Neutrophil (primary cell): ENCODE measurements around the gene CBX5.
"Not testable (repeated sequence)": the region's sequence is repeated elsewhere in the genome, so short reads cannot be mapped to it uniquely, and the experiment has no call there.

ENCODE experiments used
- H3K27ac ChIP-seq: fragments of 200-600 bp; sonication (generic); 2 replicates; pipeline ENCODE4 v1.5.1; 2016; ENCODE audit warnings: mild to moderate bottlenecking, moderate library complexity
- H3K27me3 ChIP-seq: fragments of 200-600 bp; sonication (generic); 2 replicates; pipeline ENCODE4 v1.6.0; 2016; ENCODE audit warnings: mild to moderate bottlenecking
- H3K36me3 ChIP-seq: fragments of 200-600 bp; sonication (generic); 2 replicates; pipeline ENCODE4 v1.5.1; 2017
- H3K4me1 ChIP-seq, 2 experiments: fragments of 200-600 bp in 1 of 2; sonication (generic) in 1 of 2; 1 replicate in 1 of 2; 2 replicates in 1 of 2; pipeline versions ENCODE4 v1.5.1 to v1.6.1; 2013 to 2016; ENCODE audit warnings: low read depth in 1 of 2, low read length in 1 of 2, mild to moderate bottlenecking in 1 of 2, moderate library complexity in 1 of 2; ENCODE audit not compliant: control insufficient read depth in 1 of 2, insufficient read depth in 1 of 2
- H3K4me3 ChIP-seq, 2 experiments: fragments of 200-600 bp in 1 of 2; sonication (generic) in 1 of 2; 1 replicate in 1 of 2; 2 replicates in 1 of 2; pipeline ENCODE4 v1.5.1; 2013 to 2016; ENCODE audit warnings: low read depth in 1 of 2, low read length in 1 of 2, mild to moderate bottlenecking in 1 of 2, moderate library complexity in 1 of 2
- H3K9me3 ChIP-seq: fragments of 200-600 bp; sonication (generic); 2 replicates; pipeline ENCODE4 v1.5.1; 2016
- CTCF ChIP-seq: fragments of 200-600 bp; sonication (generic); IDR thresholded peaks from 2 replicates; pipeline ENCODE4 v1.5.1; 2016; ENCODE audit warnings: antibody characterized with exemption

The CBX5 gene

DNA sequence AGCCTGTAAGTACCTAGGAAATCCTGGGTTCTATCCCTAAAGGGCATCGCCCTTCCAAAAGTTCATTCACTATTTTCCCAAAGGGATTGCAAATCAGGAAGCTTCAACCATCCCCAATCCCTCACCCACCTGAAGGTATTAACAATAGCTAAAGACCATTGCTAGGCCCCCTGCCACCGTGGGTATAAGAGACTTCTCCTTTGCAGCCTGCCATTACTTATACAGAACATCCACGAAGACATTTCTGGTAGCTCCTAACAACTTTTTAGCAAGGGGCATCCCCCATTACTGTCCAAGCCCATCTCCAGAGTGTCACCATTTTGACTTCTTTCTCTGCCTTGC, 90.8 kb downstream of the CBX5 start:
- Histone ChIP-seq H3K27me3 (peaks cover 13% of the 10 kb centered on the region), H3K9me3 (no peaks in the 10 kb centered on the region), H3K4me3 (peak overlapping the region; percentile 77 to 87), H3K27ac (peak overlapping the region; percentile 32), H3K36me3 (peaks cover 6% of the 10 kb centered on the region), H3K4me1 (peaks cover 18 to 28% of the 10 kb centered on the region in 2 experiments)
- TF ChIP-seq CTCF, result no peak

GRCh38 chr12:54187075-54187474, 92.8 kb downstream of the CBX5 start:
- no peak overlapping the region for H3K4me3 ChIP-seq
- H3K9me3 ChIP-seq, result no peaks in the 10 kb centered on the region
- no peak for TF ChIP-seq CTCF
- peaks cover 22% of the 10 kb centered on the region for H3K36me3 ChIP-seq
- peaks cover 14 to 24% of the 10 kb centered on the region in 2 experiments for H3K4me1 ChIP-seq
- H3K27me3 ChIP-seq, result peaks cover 13% of the 10 kb centered on the region
- H3K27ac ChIP-seq, result no peak overlapping the region

DNA sequence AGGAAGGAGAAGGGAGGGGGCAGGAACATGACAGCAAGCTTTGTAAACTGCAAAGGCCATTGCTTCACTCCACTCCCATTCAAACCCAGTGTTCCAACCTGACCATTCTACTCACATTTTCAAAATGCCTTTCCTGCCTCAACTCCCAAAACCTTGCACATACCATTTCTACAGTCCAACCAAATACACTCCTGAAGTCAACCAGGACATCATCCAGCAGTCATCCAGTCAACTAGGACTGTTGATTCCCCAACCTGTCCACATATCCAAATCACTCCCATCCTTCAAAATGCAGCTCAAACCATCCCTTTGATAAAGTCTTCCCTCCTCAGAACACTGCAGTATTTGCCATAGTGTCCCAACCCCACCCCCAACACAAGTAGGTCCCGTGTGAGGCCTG, 94.0 kb downstream of the CBX5 start:
- Histone ChIP-seq H3K27ac (no peak overlapping the region), H3K9me3 (no peaks in the 10 kb centered on the region), H3K36me3 (peaks cover 34% of the 10 kb centered on the region), H3K4me3 (no peak overlapping the region), H3K4me1 (peaks cover 4 to 13% of the 10 kb centered on the region in 2 experiments), H3K27me3 (peaks cover 10% of the 10 kb centered on the region)
- TF ChIP-seq CTCF, result no peak

DNA sequence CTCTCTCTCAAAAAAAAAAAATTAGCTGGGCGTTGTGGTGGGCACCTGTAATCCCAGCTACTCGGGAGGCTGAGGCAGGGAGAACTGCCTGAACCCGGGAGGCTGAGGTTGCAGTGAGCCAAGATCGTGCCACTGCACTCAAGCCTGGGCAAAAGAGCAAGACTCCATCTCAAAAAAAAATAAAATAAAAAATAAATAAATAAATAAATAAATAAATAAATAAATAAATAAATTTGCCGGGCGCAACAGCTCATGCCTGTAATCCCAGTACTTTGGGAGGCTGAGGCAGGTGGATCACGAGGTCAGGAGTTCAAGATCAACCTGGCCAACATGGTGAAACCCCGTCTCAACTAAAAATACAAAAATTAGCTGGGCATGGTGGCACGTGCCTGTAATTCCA, 94.6 kb downstream of the CBX5 start:
- H3K36me3 ChIP-seq, result peaks cover 38% of the 10 kb centered on the region
- H3K27ac ChIP-seq, result not testable (repeated sequence)
- H3K4me1 ChIP-seq, result peaks cover 4 to 13% of the 10 kb centered on the region in 2 experiments

DNA sequence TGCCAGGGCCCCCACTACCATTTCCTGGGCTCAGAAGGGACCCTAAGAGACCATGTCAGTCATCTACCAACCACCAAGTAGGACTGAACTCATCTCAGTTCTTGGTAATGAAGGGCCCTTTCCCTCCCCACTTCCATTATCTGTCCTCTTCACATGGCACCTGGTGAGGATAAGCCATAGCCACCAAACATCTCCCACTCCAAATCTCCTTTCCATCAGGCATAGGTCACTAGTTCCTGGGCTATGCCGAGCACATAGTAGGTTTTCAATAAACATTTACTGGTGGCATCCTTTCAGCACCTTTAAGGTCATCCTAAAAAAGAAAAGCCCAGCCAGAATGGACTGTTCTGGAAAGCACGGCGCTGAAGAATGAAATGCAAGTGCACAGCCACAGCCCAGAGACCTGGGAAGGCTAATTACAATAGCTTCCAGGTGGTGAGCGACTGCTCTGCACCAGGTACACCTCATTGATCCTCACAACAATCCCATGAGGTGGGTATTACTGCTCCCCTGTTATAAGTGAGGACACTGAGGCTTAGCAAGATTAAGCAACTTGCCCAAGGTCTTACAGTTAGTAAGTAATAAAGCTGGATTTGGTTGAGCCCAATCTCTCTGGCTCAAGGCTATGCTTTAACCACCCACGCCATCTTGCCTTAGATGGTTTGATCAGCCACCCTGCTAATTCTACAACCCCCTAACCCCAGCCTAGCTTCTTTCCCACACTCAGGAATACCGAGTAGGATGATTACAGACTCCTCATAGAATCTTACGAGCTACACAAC, 95.7 kb downstream of the CBX5 start:
- Histone ChIP-seq H3K4me3 (no peak overlapping the region), H3K9me3 (no peaks in the 10 kb centered on the region), H3K4me1 (peaks cover 3 to 10% of the 10 kb centered on the region in 2 experiments), H3K36me3 (peaks cover 49% of the 10 kb centered on the region), H3K27ac (no peak overlapping the region), H3K27me3 (no peaks in the 10 kb centered on the region)
- TF ChIP-seq CTCF, result no peak

More for the DNA sequence above, 94.6 kb downstream of the CBX5 start:
- H3K9me3 ChIP-seq, H3K27me3 ChIP-seq, H3K4me3 ChIP-seq: not testable (repeated sequence)

- no peak overlapping the region for H3K4me3 ChIP-seq
Observed at GRCh38 chr12:54182981-54183380, 96.9 kb downstream of the CBX5 start.

More at GRCh38 chr12:54182981-54183380, 96.9 kb downstream of the CBX5 start:
- no peaks in the 10 kb centered on the region for H3K9me3 ChIP-seq
- no peaks in the 10 kb centered on the region for H3K4me1 ChIP-seq
- H3K27me3 ChIP-seq, result peaks cover 10% of the 10 kb centered on the region
- H3K27ac ChIP-seq, result no peak overlapping the region
- H3K36me3 ChIP-seq, result peaks cover 49% of the 10 kb centered on the region
- TF ChIP-seq CTCF, result no peak
